Bronchus fibroblast of lung (primary cell): ENCODE measurements around the gene OR51B6. TPM values are rescaled to one million over a fixed set of nuclear protein-coding genes. Genes with fewer than 3 reads are reported as not detected.

ENCODE experiments used
- total RNA-seq: library from RNA; depleted of rRNA; stranded (reverse); fragments of >200 nt; gene quantifications from 2 replicates; pipeline ENCODE4 v1.2.3, GENCODE V29; 2015

The OR51B6 gene
- not detected in 2 replicates for total RNA-seq

GRCh38 chr11:5351208-5351607 is at the start of gene OR51B6:
Gene OR51B6 (plus strand): TSS chr11:5351508. CDS start chr11:5351508, 0 bp downstream.

GRCh38 chr11:5301846-5302245 is 49.5 kb upstream of the OR51B6 start, which contains the start of gene OR51B4:
Gene OR51B4 (minus strand): TSS chr11:5301946. CDS start chr11:5301946, 0 bp downstream.

GRCh38 chr11:5324197-5324596 is 27.1 kb upstream of the OR51B6 start, which contains the start of gene OR51B2:
Gene OR51B2 (minus strand): TSS chr11:5324297. CDS start chr11:5324297, 0 bp downstream.

GRCh38 chr11:5343474-5344335 is 7.6 kb upstream of the OR51B6 start, which contains the start of gene OR51B5:
Gene OR51B5 (minus strand): TSS chr11:5343524. CDS start chr11:5343524, 0 bp downstream.

GRCh38 chr11:5383576-5383975 is 32.3 kb downstream of the OR51B6 start, which contains the start of gene OR51M1:
Gene OR51M1 (plus strand): TSS chr11:5383812. CDS start chr11:5389399, 5,587 bp downstream.

Other genes starting within 250 kb of the OR51B6 start
- not detected in 2 replicates for gene OR52A5, start 213.2 kb upstream of the OR51B6 start, total RNA-seq
- gene OR52A1, start 196.8 kb upstream of the OR51B6 start, total RNA-seq, result not detected in 2 replicates
- not detected in 2 replicates for gene OR51V1, start 150.8 kb upstream of the OR51B6 start, total RNA-seq
- gene HBB, start 124.4 kb upstream of the OR51B6 start, total RNA-seq, result not detected in 2 replicates
- not detected in 2 replicates for gene HBD, start 117.0 kb upstream of the OR51B6 start, total RNA-seq
- not detected in 2 replicates for gene HBG1, start 101.7 kb upstream of the OR51B6 start, total RNA-seq
- gene HBG2, start 96.7 kb upstream of the OR51B6 start, total RNA-seq, result not detected in 2 replicates
- gene HBE1, start 81.6 kb upstream of the OR51B6 start, total RNA-seq, result 0.89 TPM in 1 of 2 replicates, not detected in the other
- not detected in 2 replicates for gene OR51B4, start 49.6 kb upstream of the OR51B6 start, total RNA-seq
- not detected in 2 replicates for gene OR51B2, start 27.2 kb upstream of the OR51B6 start, total RNA-seq
- gene OR51B5, start 8.0 kb upstream of the OR51B6 start, total RNA-seq, result not detected in 2 replicates
- not detected in 2 replicates for gene OR51M1, start 32.3 kb downstream of the OR51B6 start, total RNA-seq
- not detected in 2 replicates for gene OR51Q1, start 70.6 kb downstream of the OR51B6 start, total RNA-seq
- not detected in 2 replicates for gene OR51I1, start 90.0 kb downstream of the OR51B6 start, total RNA-seq
- not detected in 2 replicates for gene OR51I2, start 97.8 kb downstream of the OR51B6 start, total RNA-seq
- not detected in 2 replicates for gene OR52D1, start 137.2 kb downstream of the OR51B6 start, total RNA-seq
- gene UBQLN3, start 158.4 kb downstream of the OR51B6 start, total RNA-seq, result not detected in 2 replicates
- gene UBQLNL, start 165.2 kb downstream of the OR51B6 start, total RNA-seq, result under 0.01 and 0.17 TPM in 2 replicates
- not detected in 2 replicates for gene OR52H1, start 197.0 kb downstream of the OR51B6 start, total RNA-seq
- not detected in 2 replicates for gene OR52B6, start 229.4 kb downstream of the OR51B6 start, total RNA-seq
- 3.7 TPM in 2 replicates for gene TRIM6, start 245.1 kb downstream of the OR51B6 start, total RNA-seq